Activated CD8-positive, alpha-beta memory T cell treated with anti-CD3 and anti-CD28 coated beads, Interleukin-2, amount 50 U/mL, for 4 hours (primary cell): Measurements from ENCODE around the gene RORB.
"Not testable (repeated sequence)": the region's sequence is repeated elsewhere in the genome, so short reads cannot be mapped to it uniquely, and the experiment has no call there.

Source experiments
- DNase-seq: peaks from one replicate; pipeline ENCODE4 v3.0.0-alpha.2; 2020

The RORB gene

DNA sequence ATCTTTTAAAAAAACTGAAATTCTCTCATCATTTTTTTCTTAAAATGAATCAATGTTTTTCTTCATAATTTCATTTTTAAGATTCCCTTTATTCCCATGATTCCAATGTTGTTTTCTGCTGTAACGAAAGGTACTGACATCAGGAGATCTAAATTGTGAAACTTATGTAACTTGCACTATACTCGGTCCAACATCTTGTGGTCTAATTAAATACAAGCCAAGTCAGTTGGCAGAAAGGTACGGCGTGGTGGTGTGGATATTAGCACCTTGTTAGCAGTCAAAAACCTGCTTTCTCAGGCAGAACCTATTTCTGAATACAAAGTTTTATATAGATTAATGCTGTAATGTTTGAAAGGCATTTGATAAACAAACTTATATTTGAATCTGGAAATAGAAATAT is 20.1 kb downstream of the RORB start:
- no peak for DNase-seq

DNA sequence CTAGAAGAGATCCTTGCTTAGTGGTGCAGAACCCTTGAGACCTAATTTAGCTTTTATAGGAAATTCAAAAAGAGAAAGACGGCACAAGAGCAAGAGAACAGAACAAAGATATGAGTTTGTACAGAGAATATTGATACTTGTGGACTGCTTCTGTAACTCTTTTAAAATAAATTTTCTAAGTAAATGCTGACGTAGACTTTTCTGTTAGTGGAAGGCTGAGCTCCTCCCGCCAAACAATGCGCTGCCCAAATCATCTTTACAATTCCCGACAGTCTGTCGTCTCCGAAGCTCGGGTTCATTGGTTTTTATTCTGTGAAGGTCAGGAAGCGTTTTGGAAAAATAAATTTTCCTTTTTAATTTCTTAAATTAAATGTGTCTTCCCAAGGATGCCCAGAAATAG is 22.3 kb downstream of the RORB start:
- no peak for DNase-seq

DNA sequence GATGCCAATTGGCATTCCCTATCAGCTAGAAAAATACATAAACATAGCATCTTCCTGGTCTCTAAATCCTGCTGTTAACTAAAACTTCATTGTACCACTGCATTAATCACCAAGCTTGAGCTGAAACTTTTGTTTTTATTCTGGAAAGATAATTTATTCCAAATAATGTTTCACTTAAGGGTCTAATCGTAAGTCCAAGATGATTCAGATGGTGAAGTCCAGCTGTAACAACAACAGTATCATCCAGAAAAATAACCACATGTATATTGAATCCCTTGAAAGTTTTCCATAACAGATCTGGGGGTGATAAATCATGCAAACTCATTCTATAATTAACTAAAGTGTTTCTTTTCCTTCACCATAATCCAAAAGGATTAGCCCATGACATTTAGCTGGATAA is 23.9 kb downstream of the RORB start:
- no peak for DNase-seq

DNA sequence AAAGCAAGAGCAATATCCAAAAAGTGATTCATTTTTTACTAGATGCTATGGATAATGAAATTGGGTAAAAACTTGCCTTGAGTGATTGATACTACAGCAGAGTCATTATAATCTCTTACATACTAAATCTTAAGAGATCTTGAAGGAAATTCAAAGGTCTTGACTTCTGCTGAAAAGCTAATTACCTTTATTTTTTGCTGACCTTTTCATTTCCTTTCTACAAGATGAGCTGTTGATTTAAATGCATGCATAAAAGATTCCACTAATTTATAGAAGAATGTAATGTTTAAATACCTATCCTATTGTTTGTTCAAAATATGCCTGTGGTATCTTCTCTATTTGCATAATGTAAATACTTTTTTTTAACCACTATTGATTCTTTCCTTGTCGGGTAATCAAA is 27.2 kb downstream of the RORB start:
- DNase-seq, result no peak

DNA sequence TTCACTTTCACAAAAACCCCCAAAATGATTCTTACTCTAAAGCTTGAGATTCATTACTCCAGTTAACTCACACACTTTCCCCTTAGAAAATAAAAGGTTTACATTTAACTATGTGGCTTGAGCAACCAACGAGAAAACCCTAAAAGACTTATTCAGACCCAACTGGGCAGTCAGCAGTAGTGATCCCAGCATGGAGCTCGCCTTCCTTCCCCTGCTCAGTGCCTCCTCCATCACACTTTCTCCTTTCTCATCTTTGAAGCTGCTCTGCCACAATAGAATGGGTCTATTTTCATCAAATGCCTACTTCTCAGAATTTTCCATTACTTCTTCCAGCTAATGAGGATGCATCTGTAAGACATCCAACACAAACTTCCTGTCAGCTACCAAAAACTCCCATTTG is 29.1 kb downstream of the RORB start:
- DNase-seq, result no peak

DNA sequence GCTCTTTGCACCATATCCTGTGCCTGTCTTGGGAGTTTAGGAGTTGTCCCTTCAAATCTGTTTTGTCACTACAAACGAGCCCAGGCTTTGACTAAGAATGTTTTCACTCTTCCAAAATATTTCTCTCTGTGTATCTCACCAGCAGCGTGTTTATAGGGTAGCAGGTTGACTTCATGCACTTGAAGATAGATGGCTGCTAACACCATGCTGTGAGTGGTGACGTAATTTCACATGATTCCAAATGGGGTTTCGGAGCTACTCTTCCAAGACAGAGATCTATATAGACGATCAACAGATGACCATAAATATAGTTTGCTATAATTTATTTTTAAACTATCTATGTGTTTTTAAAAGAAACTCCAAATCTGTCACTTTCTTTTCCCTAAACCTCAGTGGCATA is 30.6 kb downstream of the RORB start:
- DNase-seq, result no peak

DNA sequence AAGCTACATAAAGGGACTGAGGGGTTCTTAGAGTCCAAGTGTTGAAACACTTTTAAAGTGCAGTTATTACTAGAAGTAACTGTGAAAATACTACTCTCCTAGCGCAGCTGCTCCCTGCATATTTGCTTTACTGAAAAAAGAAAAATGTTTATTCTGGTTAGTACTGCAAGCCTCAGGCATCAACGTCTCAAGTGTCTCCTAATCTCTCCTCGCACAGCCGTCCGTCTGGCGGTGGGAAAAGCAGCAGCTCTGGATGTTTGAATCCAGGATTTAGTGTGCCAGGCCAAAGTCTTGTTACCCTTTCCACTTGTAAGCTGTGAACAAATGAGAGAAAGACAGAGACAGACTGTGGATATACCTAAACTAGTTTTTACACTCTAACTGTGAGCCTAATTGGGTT is 31.1 kb downstream of the RORB start:
- DNase-seq, result no peak

DNA sequence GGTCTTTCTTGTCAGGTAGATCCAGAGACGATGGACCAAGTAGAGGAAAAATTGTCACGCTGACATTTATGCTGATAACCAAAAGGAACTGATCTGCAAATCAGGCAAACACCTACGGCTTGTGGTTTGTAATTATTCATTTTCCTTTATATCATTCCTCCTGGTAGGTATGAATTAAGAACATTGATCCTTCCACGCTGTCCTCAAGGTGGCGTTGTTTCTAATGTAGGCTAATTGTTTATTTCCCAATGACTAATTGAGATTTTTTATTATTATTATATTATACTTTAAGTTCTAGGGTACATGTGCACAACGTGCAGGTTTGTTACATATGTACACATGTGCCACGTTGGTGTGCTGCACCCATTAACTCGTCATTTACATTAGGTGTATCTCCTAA is 33.3 kb downstream of the RORB start:
- DNase-seq, result not testable (repeated sequence)

DNA sequence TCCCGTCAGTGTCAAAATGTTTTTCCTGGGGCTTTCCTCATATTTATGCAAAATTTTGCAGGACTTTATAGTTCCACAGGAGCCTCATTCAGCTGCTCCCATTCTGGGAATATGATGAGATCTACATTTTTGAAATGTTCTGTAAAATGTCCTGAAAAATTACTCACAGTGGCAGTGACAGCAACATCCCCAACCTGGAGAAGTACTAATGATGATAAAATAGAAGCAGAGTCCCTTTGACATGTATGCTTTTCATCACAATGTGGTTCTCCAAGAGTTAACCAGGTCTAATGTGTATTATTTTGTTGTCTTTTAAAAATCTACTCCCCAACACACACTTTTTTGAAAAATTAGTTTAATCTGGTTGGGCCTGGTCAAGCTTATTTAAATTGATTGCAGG is 36.1 kb downstream of the RORB start:
- no peak for DNase-seq

DNA sequence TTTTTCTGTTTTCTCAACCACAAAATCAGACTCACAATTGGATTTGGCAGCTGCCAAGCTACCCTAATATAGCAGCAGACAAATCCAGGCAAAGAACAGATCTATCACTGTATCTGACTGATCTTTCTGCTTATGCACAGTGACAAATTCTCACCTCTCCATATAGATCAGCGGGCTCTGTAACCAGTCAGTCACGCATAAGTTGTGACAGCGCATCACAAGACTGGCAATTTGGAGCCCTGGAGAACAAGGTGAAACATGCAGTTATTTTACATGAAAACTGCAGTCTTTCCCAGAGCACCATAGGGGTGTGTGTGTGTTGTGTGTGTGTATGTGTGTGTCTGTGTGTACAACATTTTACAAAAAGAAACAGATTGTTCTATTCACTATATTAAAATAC is 37.7 kb downstream of the RORB start:
- no peak for DNase-seq

DNA sequence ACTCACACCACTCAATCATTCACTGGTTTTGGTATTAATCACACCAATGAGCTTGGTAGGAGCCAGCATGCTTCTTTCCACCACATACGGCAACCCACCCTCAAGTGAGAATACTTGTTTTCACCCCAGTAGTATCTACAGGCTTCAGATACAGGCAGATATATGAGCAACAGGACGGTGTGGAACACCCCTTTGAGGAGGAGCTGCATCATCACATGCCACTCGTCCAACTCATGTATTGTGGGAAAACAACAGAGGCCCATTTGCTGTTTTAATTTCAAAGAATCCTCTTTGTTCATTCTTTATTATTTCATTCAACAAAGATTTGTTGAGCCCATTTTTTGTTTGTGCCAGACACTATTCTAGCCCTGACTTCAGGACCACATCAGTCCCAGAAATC is 46.0 kb downstream of the RORB start:
- no peak for DNase-seq

DNA sequence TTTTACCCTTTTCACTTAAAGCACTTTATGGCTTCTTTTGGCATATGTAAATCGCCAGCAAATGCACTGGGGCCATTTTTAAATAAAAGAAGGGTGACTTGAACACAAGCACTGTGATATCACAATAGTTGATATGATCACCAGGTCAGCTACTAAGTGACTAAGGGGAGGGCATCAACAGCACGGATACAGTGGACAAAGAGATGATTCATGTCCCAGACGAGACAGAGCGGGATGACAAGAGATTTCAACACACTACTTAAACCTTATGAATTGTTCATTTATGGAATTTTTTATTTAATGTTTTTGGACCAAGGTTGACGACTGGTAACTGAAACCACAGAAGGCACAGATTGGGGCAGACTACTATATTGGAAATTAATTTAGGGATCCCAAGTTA is 54.1 kb downstream of the RORB start:
- DNase-seq, result no peak

DNA sequence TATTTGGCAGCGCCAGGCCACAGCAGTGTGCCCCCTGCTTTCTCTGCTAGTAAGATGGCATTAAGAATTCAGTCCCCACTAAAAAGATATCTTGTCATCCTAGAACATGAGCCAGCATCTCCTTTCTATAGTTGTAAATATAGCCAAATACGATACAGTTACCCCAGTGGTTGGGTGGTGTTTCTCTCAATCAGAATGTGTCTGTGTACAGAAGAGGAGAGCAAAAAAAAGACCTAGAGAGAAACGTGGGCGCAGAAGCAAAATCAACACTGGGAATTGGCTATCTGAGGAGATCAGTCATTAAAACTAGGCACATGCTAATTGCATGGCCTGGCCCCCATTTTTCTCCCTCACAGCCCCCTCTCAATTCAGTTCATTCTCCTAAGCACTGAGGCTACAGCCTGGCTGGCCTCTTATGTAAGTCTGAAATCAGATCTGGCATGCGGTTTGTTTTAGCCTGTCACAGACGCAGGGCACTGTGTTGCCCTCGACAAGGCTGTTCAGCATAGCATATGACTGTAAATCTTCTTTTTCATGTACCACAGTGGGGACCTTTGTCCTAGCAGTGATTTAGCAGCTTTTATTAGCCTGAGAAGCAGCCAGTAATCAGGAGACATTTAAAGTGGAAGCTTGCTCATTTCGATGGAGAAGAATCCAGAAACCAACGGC is 57.8 kb downstream of the RORB start:
- no peak for DNase-seq

DNA sequence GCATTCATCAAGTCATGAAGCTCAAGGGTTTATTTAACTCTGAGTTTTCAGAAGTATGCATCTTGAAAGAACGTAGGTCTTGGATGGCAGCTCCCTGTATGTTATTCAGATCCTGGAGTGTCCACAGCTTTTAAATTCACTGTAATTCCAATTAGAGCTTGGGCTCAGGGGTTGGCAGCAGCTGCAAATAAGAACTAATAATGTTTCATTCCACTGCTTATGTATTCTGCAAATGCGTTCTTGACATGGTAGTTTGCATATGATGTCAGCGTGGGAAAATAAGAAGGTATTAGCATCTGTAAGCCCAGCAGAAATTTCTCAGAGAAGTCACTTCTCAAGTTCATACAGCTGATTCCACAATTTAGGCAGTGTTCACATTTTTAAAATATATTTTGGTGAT is 58.4 kb downstream of the RORB start:
- no peak for DNase-seq

DNA sequence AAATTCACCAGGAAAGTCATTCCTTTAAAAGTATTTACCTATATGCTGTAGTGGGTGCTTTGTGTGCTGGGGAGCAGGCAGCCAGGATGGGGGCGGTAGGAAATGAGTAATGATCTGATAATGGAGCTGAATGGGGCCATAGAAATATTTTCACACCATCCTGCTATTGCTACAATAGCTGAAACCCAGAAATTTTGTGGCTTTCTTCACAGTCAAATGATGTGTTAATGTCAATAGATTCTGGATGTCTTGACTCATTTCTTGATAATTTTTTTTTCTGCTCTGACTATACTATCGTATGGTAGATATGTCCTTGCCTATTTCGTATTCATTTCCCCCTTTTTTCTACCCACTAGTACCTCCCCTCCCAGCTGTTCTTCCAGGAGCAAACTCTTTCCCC is 59.5 kb downstream of the RORB start:
- DNase-seq, result no peak

DNA sequence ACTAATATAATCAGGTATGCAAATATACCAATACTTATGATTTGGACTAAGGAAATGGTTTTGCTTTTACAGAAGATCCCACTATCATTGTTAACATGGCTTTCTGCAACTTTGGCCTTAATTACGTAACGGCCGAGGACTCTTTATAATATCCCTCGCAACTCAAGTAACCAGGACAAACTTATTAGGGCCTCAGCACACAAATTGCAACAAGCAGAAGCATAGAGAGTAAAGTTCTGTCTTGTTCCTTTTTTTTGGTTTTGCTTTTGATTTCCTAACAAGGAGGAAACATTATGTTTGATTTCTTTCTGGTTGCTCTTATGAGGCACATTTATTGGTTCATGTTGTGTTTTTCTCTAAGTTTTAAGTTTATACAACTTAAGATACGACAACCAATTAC is 60.4 kb downstream of the RORB start:
- no peak for DNase-seq

DNA sequence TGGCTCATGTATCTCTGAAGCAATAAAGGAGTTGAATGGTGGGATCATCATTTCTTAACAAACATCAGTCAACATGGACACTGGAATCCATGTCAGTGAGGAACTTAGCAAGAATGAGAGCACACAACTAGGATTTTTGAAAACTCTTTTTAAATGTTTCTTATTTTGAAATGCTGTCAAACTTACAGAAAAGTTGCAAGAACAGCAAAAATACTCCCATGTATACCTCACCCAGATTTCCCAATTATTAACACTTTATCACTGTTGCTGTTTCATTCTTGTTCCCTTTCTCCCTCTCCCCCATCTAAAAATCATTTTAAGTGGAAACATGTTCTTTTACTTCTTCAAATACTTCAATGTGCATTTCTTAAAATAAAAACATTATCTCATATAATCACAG is 65.5 kb downstream of the RORB start:
- DNase-seq, result no peak

DNA sequence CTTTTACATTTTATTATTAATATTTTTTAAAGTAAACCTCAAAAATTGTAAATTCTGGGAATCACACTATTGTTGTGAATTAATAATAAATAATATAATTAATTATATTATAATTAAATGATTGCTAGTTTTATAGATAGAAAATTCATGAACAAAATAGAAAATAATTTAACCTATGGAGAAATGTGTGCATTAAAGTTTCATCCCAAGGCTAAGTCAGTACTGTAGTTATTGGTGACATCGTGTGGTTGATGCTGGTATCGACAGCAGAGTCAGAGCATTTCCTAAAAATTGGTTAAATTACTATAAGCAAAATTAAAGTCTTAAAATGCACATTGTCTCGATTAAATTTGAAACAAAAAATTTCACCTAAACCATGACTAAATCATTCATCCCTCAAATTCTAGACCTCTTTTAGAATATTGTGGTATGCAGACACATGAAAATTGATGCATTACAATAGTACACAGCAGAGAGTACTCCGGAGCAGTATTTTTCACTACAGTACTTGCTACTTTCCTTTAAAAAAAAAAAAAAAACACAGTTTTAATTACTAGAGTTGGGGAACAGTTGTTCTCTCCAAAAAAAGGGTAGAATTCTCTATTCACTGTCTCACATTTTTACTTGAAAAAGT is 73.9 kb downstream of the RORB start:
- DNase-seq, result no peak

DNA sequence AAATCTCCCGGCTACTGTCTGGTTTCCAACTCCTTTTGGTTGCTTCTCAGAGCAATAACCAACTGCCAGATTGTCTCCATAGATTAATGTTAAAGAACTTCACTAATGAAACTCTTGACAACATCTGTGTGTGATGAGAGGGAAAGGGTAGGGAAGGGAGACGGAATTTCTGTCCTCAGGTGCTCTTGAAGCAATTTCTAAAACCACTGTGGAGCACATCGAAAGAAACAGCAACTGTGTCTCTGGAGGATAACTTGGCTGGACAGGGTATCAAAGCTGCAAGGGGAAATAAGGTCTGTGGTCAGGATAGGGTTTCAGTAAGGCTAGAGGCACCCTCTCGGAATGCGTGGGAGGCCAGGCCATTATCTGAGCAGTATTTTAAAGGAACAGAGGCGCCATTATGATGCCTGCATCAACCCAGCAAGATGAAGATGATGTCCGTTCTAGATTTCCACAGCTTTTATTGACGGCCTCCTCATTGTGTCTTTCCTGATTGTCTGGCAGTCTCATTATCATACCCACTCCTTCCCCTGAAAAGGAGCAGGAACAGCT is 76.6 kb downstream of the RORB start:
- no peak for DNase-seq

DNA sequence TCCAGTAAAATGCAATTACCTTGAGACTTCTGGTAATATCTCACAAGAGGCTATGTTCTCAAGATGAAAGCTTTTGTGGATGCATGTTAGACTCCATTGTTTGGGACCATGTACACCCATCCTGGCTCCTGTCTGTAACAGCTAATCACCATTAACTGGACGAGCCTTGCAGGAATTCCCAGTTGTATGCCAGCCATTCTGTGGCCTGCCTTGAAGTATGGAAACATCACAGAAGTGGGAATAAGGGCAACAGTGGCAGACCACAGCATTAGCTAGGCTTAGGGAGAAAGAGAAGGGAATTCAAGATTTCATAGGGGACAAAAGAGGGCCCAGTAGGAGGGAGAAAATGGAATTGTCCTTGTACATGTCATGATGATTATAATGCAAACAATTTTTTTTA is 79.0 kb downstream of the RORB start:
- DNase-seq, result no peak

DNA sequence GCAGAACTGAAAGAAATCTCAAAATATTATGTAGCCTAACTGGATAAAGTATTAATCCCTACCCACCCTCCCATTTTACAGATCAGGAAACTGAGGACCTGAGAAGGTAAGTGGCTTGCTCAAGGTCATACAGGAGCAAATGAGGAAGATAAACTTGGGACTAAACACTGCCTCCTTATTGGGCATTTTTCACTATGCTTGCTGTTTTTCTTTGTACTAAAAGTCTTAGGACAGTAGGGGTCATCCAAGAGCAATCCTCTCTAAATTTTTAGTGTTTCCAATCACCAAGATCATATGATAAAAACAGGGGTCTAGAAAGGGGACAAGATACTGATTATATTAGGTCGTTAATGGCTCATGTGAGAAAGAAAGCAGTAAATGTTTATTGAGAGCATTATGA is 80.8 kb downstream of the RORB start:
- no peak for DNase-seq

DNA sequence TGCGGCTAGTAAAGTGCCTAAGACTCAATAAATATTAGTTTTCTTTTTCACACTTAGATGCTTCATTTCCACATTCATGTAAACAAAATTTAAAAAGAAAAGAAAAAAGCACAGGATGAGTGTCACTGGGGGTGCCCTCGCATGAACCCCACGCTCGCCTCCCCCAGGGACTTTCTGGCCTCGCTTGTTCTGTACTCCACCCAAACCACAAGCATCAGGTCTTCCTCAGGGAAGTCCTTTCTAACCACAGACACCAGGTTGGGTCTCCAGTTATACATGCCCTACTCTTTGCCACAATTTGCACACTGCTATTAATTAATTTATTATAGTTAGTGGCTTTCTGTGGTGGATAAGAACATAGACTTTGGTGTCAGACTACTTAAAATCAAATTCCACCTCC is 92.4 kb downstream of the RORB start:
- no peak for DNase-seq

DNA sequence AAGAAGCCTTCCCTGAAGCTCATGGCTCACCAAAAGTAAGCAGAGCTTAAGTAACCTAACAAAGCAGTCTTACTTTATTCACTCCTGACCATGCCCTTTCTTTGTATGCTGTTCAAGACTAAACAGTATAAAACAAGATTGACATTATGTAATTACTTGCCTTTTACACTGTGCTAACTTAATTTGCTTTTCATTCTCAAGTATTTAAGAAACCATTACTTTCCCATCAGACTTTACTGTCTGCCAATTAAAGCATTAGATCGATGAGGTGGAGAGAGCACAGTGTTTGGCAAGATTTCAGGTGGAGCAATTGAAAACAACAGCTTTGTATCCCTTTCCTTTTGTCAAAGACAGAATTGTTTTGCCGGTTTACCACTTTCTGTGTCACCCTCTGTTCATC is 98.2 kb downstream of the RORB start:
- DNase-seq, result no peak

DNA sequence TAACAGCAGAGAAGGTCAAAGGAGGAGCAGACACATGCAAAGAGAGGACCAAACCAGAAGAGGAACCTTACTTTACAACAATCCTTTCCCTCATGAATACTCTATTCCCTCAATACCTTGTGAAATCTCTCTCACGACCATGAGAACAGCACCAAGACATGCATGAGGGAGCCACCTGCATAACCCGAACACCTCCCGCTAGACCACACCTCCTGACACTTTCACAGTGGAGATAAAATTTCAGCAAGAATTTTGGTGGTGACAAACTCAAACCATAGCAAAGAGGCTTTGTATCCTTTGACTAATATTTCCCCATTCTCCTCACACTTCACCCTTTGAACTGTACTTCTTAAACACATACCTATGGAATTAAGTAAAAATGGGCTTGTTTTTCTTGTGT is 101.7 kb downstream of the RORB start:
- no peak for DNase-seq
